ENCODE measurements around the gene USP50.
"Not testable (repeated sequence)": the region's sequence is repeated elsewhere in the genome, so short reads cannot be mapped to it uniquely, and the experiment has no call there.

Gene USP50

DNA sequence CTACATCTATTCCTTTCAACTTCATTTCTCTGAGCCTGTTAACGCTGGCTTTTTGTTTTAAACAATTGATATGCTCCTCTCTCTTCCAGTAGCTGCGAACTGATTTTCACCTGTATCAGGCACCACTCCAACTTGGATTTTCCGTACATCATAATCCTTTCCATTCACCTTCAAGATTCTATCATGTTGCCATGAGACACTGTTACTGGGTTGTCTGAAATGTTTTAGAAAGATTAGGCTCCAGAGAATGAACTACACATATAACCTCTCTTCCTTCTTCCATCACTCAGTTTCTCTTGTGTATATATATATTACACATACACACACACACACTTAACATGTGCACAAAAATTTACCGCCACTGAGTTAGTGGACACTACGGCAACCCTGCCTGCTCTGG is at the start of gene USP50:
Gene USP50, minus strand, starts transcription at position 101 of the 400 bp plus-strand sequence. CDS start 141 bp downstream, outside the sequence.
- no peak for DNase-seq

DNA sequence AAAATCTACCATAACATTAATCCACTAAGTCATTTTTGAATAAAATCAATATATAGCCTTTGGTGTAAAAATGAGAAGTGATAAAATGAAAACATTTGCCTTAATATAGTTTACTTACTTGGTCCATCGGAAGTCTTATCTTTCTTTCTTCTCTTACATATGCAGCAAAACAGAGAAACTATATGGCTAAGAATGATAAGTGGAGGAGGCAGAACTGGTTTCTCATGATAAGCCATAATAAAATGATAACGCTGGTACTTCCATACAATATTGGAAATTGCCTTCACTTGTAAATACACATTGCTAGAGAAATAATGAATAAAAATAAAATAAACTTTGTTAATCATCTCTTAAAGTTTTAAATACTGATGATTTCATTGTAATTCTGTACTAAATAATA is 47.8 kb upstream of the USP50 start:
- no peak for DNase-seq

DNA sequence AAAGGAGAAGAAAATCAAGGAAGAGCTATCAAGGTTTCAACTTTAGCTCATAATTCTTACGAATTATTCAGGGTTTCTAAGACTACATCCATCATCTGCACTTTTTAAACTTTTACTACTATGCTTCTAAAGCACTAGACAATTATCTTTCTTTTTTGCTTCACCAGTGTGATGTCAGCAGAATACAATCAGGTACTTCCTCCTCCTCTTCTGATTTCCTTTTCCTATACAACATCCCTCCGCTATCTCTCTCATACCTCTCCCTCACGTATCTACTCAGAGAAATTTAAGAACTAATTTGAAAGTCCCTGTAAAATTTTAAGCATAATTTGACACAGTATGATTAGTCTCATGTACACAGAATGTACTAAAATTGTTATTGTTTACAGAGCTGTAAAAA is 47.3 kb upstream of the USP50 start:
- no peak for DNase-seq

DNA sequence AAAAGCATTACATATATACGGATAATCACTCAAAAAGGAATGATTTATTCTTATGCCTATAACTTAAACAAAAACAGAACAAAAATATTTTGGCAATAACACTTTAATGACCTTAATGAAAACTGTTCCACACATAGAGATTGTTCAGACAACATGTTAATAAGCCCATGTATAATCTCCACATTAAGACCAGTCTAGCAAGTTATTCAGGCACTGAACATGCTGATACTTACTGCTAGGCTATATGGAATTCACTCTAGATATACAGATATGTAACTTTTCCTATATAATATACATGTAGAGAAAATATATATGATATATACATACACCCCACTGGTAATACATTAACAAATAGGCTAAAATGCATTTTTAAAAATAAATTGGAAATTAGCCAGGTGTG is 43.8 kb upstream of the USP50 start:
- DNase-seq = no peak

DNA sequence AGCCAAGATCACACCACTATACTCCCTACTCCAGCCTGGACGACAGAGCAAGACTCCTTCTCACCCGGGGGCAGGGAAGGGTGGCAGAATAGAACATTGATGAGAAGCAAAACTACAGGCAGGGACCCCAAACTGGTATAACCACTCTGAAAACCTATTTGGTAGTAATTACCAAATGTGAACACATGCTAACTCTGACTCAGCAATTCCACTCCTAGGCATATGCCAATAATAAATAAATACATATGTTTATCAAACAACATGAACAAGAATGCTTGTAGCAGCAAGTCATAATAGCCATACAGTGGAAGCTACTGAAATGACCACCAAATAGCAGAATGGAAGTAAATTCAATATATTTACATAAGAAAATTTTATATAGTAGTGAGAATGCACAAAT is 31.0 kb upstream of the USP50 start:
- DNase-seq = no peak

DNA sequence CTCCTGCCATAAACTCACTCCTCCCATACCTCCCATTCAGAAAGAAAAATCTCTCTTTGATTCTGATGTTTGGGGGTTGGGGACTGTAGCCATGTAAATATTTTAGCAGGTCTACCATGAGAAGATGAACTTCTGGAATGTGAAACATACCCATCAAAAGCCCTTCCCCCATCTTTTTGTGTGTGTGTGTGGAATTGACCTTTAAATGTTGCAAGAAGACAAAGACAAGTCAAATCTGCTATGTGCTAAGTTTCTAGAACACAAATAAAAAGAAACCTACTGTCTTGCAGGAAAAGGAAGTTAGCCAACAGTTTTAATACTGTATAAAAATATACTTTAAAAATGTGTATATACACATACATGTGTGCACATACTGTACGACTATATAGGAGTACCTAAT is 29.7 kb upstream of the USP50 start:
- DNase-seq = no peak

DNA sequence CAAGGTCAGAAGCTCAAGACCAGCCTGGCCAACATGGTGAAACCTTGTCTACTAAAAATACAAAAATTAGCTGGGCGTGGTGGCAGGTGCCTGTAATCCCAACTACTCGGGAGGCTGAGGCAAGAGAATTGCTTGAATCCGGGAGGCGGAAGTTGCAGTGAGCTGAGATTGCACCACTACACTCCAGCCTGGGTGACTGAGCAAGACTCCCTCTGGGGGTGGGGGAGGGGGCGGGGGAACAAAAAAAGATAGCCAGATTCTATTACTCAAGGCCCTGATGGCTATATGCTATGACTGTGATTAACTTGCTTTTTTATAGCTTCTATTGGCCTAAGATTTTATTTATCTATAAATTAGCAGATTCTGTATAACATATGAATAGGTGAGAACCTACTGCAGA is 27.4 kb upstream of the USP50 start:
- DNase-seq = not testable (repeated sequence)

DNA sequence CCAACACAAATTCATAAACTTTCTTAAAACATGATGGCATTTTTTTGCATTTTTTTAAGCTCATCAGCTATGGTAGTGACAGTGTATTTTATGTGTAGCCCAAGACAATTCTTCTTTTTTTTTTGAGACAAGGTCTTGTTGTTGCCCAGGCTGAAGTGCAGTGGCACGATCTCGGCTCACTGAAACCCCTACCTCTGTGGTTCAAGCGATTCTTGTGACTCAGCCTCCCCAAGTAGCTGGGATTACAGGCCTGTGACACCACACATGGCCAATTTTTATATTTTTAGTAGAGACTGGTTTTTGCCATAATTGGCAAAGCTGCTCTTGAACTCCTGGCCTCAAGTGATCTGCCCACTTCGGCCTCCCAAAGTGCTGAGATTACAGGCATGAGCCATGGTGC is 17.3 kb upstream of the USP50 start:
- DNase-seq = no peak

DNA sequence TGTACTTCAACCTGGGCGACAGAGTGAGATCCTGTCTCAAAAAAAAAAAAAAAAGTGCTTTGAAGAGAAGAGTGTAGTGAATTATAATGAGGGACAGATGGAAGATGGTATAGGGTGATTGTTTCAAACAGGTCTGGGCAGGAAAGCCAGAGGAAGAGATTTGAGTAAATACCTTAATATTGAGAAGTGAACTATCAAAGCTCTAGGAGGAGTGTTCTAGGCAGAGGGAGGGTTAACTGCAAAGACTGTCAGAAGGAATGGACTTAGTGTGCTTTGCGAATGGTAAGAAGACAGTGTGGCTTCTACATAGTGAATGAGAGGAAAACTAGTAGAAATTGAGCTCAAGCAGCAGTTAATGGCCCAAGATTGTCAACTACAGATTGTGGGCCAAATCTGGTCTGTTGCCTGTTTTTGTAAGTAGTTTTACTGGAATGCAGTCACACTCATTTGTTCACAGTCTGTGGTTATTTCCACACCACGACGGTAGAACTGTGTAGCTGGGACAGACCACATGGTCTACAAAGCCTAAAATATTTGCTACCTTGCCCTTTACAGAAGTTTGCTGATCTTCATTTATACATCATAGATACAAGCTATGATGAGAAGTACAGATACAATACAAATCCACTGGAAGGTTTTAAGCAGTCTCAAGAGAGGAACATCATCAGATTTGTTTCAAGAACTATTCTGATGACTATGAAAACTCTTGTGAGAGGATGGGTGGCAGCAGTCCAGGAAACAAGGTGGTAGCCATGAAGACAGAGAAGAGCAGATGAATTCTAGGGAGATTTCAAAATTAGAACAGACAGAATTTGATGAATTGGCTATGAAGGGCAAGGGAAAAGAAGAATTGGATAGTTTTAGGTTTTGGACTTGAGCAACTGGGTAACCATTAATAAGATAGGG is 16.5 kb upstream of the USP50 start:
- no peak for DNase-seq

DNA sequence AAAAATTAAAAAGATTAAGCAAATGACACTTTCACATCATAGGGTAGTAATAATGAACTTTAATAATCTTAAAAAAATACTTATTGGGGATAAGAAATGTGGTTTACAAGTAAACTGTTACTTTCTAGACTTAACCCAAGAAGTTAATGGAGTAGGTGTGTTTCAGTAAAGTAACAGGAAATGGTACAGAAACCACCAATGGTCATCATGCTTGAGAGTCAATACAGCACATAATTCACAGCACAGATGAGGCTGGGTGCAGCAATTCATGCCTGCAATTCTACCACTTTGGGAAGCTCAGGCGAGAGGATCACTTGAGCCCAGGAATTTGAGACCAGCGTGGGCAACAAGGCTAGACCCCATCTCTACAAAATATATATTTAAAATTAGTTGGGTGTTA is 11.5 kb upstream of the USP50 start:
- no peak for DNase-seq

DNA sequence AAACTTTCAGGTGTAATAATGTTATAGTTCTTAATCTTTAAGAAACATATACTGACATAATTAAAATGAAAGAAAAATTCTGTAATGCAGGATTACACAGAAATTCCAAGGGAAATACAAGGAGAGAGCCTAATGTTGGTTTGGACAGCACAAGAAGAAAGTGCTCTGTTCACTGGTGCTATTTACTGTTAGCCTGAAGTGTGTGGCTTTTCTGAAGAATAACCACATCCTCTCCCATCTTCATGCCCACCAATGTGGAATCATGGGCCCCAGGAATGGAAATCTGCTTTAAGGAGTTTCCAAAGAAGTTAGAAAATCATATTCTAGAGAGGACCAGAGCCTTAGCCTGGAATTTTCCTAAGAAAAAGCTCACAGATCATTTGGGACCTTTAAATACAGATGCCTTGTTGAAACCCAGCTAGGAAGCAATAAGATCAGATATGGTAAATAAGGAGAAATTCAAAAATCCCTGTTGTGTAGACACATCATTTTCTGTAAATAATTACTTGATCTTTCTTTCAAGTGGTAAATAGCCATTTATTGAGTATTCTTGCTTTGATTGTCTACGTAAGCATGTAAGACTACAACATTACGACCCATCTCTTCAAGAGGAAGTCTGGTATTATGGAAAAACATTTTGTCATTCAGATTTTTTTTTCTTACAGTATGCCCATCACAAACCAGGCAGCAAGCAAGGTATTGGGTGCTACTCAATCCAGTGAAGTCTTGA is 10.3 kb upstream of the USP50 start:
- no peak for DNase-seq

DNA sequence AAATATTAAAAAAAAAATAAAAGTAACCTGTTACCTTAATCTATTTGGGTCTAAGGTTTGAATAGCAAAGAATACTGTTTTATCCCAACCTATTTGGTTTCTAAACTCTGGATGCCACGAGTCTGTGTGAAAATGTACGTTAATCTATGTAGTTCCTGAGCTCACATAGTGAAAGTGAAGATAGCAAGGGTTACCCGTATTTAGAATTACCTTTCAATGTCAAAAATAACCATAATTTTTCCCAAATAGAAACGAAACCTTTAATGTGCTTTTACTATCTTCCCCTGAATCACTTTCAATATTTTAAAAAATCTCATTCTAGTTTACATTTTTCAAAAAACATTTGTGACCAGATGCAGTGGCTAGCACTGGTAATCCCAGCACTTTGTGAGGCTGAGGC is 5.8 kb upstream of the USP50 start:
- DNase-seq = no peak

DNA sequence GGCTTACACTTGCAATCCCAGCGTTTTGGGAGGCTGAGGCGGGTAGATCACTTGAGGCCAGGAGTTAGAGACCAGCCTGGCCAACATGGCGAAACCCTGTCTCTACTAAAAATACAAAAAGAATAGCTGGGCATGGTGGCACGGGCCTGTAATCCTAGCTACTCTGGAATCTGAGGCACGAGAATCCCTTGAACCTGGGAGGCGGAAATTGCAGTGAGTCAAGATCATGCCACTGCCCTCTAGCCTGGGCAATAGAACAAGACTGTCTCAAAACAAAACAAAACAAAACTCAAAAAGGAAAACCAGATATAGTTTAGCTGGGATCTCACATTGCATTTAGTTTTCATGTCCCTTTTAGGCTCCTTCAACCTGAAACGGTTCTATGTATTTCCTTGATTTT is 2.9 kb upstream of the USP50 start:
- DNase-seq = no peak

DNA sequence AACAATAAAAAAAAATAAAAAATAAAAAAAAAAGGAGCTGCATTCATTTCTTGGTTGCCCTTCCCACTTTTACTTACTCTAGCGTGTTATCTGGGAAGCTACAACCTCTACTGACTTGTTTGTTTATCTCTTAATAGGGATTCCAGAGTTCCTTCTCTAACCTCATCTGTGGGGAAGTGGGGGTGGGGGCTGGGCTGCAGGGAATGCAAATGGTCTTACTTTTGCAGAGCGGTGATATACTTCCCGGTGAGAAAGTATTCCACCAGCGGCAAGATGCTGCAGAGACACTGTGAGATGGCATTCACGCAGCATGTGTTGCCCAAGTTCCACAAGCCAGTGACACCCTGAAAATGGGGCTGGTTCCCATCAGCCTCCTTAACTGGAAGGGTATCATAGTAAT is 2.1 kb downstream of the USP50 start:
- DNase-seq = no peak

DNA sequence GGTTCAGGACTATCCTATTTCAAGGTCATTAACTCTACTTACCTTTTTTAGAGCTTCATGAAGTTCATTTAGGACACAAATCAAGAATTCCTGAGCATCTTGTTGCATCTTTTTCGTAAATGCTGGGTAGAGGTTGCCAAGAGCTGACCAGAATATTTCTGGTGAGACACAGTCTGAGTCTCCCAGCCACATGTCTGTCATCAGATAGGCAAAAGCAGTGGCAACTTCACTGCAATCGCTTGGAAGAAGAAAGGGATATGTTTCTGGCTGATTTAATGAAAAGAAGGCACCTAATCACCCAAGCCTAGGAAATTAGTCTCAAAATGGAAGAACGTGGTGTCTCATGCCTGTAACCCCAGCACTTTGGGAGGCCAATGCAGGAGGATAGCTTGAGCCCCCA is 2.9 kb downstream of the USP50 start:
- DNase-seq = no peak

DNA sequence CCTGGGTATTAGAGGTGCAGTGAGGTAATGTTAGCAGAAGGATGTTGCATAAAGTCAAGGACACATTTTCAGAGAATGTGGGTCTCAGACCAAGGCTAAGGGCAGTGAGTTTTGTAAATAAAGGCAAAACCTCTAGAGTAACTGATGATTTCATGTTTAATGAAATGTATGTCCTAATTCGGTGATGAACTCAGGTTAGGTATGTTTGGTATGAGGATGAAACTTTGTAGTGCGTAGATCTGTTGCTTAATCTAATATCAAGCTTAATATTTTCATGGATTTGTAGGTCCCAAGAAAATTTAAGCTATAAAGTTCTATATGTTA is 3.6 kb downstream of the USP50 start:
- no peak for DNase-seq

DNA sequence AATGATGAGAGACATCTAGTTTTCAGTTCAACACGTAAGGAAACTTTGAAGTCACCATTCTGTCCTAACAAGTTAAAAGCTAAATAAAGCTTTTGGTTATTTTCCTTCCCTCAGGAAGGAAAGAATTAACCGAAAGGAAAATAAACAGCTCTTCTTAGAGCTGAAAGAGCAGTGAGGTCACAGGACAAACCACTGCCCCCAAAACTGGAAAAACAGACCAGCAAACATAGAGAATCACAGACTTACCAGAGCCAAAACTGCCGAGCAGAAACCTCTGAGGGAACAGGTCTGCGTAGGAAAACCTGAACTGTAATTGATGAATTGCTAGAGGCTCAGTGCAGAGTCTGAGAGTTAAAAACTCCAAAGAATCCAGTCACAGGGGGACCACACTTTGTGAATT is 14.7 kb downstream of the USP50 start:
- no peak for DNase-seq

DNA sequence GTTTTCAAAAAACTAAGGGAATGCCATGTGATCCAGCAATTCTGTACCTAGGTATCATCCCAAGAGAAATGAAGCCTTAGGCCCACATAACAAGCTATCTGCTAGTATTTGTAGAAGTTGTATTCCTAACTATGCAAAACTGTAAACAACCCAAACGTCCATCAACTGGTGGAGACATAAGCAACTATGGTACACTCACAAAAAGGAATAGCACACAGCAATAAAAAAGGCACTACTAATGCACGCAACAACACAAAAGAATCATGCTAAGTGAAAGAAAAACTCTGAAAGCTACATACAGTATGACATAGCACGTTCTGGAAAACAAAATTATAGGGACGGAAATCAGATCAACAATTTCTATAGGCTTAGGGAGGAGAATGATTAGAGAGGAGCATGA is 15.3 kb downstream of the USP50 start:
- no peak for DNase-seq

DNA sequence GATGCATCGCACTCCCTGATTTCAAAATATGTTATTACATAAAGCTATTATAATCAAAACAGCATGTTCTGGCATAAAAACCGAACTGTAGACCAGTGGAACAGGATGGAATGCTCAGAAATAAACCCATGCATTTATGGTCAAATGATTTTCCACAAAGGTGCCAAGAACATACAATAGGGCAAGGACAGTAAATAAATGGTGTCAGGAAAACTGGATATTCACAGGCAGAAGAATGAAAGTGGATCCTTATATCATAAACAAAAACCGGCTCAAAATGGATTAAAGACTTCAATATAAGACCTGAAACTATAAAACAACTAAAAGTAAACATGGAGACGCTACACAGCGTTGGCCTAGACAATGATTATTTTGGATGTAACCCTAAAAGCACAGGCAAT is 22.6 kb downstream of the USP50 start:
- no peak for DNase-seq

DNA sequence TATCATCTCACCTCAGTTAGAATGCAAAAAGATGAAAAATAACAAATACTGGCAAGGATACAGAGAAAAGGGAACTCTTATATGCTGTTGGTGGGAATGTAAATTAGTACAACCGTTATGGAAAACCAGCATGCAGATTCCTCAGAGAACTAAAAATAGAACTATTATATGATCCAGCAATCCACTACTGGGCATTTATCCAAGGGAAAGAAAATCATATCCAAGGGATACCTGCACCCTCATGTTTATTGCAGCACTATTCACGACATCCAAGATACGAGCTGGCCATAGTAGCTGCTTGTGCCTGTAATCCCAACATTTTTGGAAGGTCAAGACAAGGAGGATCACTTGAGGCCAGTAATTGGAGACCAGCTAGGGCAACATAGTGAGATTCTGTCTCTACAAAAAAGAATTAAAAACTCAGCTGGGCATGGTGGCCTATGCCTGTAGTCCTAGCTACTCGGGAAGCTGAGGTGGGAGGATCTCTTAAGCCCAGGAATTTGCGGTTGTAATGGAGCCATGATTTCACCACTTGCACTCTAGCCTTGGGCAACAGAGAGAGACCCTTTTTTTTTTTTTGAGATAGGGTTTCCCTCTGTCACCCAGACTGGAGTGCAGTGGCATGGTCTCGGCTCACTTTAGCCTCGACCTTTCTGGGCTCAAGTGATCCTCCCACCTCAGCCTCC is 26.6 kb downstream of the USP50 start:
- no peak for DNase-seq

DNA sequence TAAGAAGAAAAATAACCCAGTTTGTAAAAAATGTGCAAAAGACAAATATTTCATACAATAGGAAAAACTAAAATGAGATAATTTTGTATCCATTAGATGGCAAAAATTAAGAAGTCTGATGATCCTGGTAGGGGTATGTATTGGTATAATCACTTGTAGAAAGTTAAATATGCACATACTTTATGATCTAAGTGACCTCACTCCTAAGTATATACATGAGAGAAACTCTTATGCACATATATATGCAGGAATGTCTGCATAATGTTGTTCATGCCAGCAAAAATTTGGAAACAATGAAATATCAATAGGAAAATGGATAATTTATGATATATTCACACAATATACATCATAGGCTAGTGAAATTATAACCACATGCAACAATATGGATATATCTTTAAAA is 33.5 kb downstream of the USP50 start:
- DNase-seq = no peak

DNA sequence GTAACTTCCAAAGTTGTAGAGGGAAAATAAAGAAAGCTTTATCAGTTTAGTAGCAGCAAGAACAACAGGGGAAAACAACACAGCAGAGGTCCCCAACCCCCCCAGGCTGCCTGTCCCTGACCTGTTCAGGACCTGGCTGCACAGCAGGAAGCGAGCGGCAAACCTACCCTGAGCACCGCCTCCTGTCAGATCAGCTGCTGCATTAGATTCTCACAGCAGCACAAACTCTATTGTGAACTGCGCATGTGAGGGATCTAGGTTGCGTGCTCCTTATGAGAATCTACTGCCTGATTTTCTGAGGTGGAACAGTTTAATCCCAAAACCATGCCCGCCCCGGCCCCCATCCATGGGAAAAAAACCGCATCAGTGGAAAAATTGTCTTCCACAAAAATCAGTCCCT is 40.3 kb downstream of the USP50 start:
- DNase-seq = no peak

DNA sequence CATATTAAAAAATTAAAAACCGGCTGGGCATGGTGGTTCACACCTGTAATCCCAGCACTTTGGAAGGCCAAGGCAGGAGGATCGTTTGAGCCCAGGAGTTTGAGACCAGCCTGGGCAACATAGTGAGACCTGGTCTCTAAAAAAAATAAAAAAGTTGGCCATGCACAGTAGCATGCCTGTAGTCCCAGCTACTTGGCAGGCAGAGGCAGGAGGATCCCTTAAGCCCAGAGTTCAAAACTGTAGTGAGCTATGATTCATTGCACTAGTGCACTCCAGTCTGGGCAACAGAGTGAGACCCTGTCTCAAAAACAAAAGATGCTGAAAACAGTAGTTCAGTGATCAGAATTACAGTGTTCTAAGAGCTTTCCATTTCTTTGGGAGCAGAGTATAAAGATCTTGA is 40.8 kb downstream of the USP50 start:
- DNase-seq = not testable (repeated sequence)

DNA sequence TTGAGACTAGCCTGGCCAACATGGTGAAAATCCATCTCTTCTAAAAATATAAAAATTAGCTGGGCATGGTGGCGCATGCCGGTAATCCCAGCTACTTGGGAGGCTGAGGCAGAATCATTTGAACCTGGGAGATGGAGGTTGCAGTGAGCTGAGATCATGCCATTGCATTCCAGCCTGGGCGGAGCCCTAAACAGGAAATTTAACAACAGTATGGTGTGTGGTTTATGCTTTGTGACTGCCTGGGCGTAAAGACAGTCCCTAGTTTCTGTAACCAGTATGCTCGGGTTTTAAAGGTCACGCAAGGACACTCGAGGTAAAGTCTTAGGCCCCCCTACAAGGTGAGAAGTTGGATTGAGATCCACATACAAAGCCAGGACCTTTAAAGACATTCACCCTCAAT is 43.3 kb downstream of the USP50 start:
- DNase-seq = no peak

Measured in NCI-H526 treated with DMSO at 0.1 percent for 48 hours (cell line).